Measurements from ENCODE around the gene BTBD9. TPM values are rescaled to one million over a fixed set of nuclear protein-coding genes. Genes with fewer than 3 reads are reported as not detected.

The BTBD9 gene
- total and polyA plus RNA-seq, 2 donors: 2.9 to 4.2 TPM

GRCh38 chr6:38215225-38215624 lies 424.5 kb downstream of the BTBD9 start:
- 97% methylated on average over 11 of the region's 11 CpGs for WGBS
- Histone ChIP-seq H3K36me3 (ENCODE audit: control insufficient read depth in 2 of 2, insufficient read depth in 2 of 2, low read length in 1 of 2) (no peaks in the 10 kb centered on the region), H3K9me3 (ENCODE audit: control insufficient read depth in 2 of 2, insufficient read depth in 1 of 2, low read length in 1 of 2) (no peaks in the 10 kb centered on the region), H3K4me1 (ENCODE audit: control insufficient read depth in 2 of 2, insufficient read depth in 2 of 2, low read length in 2 of 2) (no peaks in the 10 kb centered on the region), H3K27ac (ENCODE audit: low read depth in 1 of 2, low read length in 1 of 2) (no peak overlapping the region), H3K27me3 (ENCODE audit: control insufficient read depth in 2 of 2, insufficient read depth in 1 of 2, low read length in 1 of 2) (no peaks in the 10 kb centered on the region), H3K4me3 (ENCODE audit: low read length in 2 of 2) (no peak overlapping the region)
- DNase-seq (ENCODE audit: low read depth in 6 of 9, low spot score in 9 of 9): no peak

- Histone ChIP-seq H3K4me3 (ENCODE audit: low read length in 2 of 2) (no peak overlapping the region), H3K36me3 (ENCODE audit: control insufficient read depth in 2 of 2, insufficient read depth in 2 of 2, low read length in 1 of 2) (no peaks in the 10 kb centered on the region), H3K27ac (ENCODE audit: low read depth in 1 of 2, low read length in 1 of 2) (no peak overlapping the region), H3K9me3 (ENCODE audit: control insufficient read depth in 2 of 2, insufficient read depth in 1 of 2, low read length in 1 of 2) (no peaks in the 10 kb centered on the region), H3K4me1 (ENCODE audit: control insufficient read depth in 2 of 2, insufficient read depth in 2 of 2, low read length in 2 of 2) (peaks cover 0 to 9% of the 10 kb centered on the region in 2 donors), H3K27me3 (ENCODE audit: control insufficient read depth in 2 of 2, insufficient read depth in 1 of 2, low read length in 1 of 2) (no peaks in the 10 kb centered on the region)
- DNase-seq (ENCODE audit: low read depth in 6 of 9, low spot score in 9 of 9): no peak
- WGBS: 95% methylated on average over 2 of the region's 2 CpGs
Measured at GRCh38 chr6:38214159-38214558, 425.6 kb downstream of the BTBD9 start.

DNA sequence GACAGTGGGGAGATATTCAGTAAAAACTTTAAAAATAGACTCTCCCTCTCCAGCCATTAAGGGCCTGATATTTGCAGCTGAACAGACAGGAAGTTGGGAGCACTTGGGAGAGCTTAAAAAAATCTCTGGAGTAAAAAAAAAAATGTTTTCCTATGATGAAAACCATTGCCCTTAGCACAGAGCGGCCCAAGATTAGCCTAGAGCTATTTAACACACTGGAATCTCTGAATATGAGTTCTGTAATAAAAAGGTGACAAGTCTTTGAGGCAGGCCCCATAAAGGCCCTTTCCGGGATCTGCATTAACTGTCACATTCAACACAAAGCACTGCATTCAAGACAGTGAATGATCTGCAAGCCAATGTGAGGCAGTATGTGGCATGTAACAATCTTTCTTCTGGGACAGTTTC lies 426.5 kb downstream of the BTBD9 start:
- H3K4me1 ChIP-seq (ENCODE audit: control insufficient read depth in 2 of 2, insufficient read depth in 2 of 2, low read length in 2 of 2): peaks cover 0 to 12% of the 10 kb centered on the region in 2 donors
- no peaks in the 10 kb centered on the region for H3K27me3 ChIP-seq (ENCODE audit: control insufficient read depth in 2 of 2, insufficient read depth in 1 of 2, low read length in 1 of 2)
- H3K9me3 ChIP-seq (ENCODE audit: control insufficient read depth in 2 of 2, insufficient read depth in 1 of 2, low read length in 1 of 2): no peaks in the 10 kb centered on the region
- H3K4me3 ChIP-seq (ENCODE audit: low read length in 2 of 2): no peak overlapping the region
- no peak for DNase-seq (ENCODE audit: low read depth in 6 of 9, low spot score in 9 of 9)
- H3K36me3 ChIP-seq (ENCODE audit: control insufficient read depth in 2 of 2, insufficient read depth in 2 of 2, low read length in 1 of 2): no peaks in the 10 kb centered on the region
- no peak overlapping the region for H3K27ac ChIP-seq (ENCODE audit: low read depth in 1 of 2, low read length in 1 of 2)
- WGBS: 98% methylated on average over 2 of the region's 2 CpGs

DNA sequence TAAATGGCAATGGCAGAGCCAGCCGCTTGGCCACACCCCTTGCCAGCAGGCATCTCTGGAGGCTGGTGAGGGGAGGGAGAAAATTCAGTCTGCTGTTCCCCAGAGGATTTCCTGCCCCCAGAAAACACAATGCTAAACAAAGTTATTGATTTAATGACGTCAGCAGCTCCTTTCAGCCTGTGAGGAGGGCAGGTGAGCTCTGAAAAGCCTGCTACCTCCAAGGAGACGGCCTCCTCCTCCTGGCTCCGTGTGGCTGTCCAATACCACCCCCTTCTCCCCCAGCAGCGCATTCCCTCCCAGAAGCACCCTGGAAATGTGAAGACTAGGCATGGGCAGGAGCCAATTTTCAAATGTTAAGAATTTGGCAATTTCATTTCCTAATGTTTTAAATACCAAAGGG lies 427.1 kb downstream of the BTBD9 start:
- DNase-seq (ENCODE audit: low read depth in 6 of 9, low spot score in 9 of 9): no peak
- Histone ChIP-seq H3K36me3 (ENCODE audit: control insufficient read depth in 2 of 2, insufficient read depth in 2 of 2, low read length in 1 of 2) (no peaks in the 10 kb centered on the region), H3K4me1 (ENCODE audit: control insufficient read depth in 2 of 2, insufficient read depth in 2 of 2, low read length in 2 of 2) (peaks cover 0 to 12% of the 10 kb centered on the region in 2 donors), H3K9me3 (ENCODE audit: control insufficient read depth in 2 of 2, insufficient read depth in 1 of 2, low read length in 1 of 2) (no peaks in the 10 kb centered on the region), H3K27ac (ENCODE audit: low read depth in 1 of 2, low read length in 1 of 2) (no peak overlapping the region), H3K4me3 (ENCODE audit: low read length in 2 of 2) (no peak overlapping the region), H3K27me3 (ENCODE audit: control insufficient read depth in 2 of 2, insufficient read depth in 1 of 2, low read length in 1 of 2) (no peaks in the 10 kb centered on the region)
- 89% methylated on average over 5 of the region's 5 CpGs for WGBS

DNA sequence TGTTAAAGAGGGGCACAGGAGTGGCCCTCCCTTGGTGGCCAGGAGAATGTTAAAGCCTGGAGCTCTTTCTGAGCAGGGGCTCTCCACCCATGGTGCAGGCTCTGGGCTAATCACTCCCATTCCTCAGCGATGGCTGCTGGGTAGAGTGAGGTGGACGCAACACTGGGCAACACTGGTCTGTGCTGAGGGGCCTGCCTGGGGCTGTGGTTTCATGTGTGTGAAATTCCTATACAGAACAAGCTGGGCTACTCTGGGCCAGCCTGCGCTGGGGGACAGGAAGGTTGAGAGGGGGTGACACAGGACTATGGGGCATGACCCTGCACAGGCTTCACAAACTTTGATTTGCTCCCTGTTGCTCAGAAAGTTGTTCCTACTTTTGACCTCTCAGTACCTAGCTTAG lies 427.6 kb downstream of the BTBD9 start:
- Histone ChIP-seq H3K27ac (ENCODE audit: low read depth in 1 of 2, low read length in 1 of 2) (no peak overlapping the region), H3K36me3 (ENCODE audit: control insufficient read depth in 2 of 2, insufficient read depth in 2 of 2, low read length in 1 of 2) (no peaks in the 10 kb centered on the region), H3K9me3 (ENCODE audit: control insufficient read depth in 2 of 2, insufficient read depth in 1 of 2, low read length in 1 of 2) (no peaks in the 10 kb centered on the region), H3K4me3 (ENCODE audit: low read length in 2 of 2) (no peak overlapping the region), H3K27me3 (ENCODE audit: control insufficient read depth in 2 of 2, insufficient read depth in 1 of 2, low read length in 1 of 2) (no peaks in the 10 kb centered on the region), H3K4me1 (ENCODE audit: control insufficient read depth in 2 of 2, insufficient read depth in 2 of 2, low read length in 2 of 2) (peaks cover 0 to 12% of the 10 kb centered on the region in 2 donors)
- 94% methylated on average over 3 of the region's 3 CpGs for WGBS
- no peak for DNase-seq (ENCODE audit: low read depth in 6 of 9, low spot score in 9 of 9)

DNA sequence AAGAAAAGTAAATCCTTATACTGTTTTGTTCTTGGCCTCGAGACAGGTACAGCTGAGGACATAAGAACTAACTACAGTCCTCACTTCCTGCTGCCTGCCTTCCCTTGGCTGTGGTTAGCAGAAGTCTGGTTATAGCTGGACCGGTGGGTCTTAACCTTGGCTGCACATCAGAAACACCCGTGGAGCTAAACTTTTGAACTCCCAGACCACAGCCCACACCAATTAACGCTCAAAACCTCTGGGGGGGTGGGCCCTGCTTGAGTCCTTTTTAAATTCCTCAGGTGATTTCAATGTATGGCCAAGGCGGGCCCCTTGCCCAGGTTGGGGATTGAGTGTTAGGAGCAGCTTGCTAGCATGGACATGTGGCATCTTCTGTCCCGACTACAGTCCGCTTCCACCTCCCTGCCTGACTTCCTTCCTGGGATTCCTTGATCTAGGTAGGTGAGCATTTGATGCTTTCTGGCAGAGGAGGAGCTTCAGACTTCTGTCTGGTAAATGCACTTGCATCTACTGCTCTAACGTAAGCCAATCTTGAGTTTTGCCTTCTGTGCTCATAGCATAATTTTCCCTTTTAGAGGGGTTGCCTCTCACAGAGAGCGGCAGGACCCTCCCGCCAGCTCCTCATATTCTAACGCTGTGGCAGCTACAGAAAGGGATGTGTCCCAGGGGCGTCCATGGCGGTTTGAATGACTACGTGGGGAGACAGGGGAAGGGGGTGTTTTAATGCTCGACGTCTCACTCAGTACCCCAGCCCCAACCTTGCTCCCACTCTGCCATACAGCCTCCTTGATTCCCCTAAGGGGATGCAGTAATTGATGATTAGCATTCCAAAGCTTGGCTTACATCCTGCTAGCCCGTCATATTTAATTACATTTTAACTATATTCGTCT lies 430.1 kb downstream of the BTBD9 start:
- WGBS: 70% methylated on average over 18 of the region's 18 CpGs

DNA sequence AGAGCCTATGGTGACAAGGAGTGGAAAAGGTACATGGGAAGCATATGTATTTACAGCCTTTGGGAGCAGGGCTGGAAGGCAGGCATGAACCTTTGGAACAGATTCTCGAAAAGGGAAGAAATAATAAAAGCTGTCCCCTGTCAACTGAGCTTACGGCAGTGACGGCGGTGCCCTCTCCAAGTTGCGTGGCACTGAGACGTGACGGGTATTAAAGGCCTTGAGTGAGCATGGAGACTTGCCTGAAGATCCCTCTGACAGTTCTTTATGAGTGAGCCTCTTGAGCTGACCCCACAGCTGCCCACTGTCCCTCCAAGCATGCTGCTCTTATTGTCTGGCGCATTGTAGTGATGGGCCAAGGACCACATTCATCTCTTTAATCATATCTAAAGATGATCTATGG lies 431.7 kb downstream of the BTBD9 start:
- 99% methylated on average over 8 of the region's 8 CpGs for WGBS
- Histone ChIP-seq H3K27ac (ENCODE audit: low read depth in 1 of 2, low read length in 1 of 2) (no peak overlapping the region), H3K36me3 (ENCODE audit: control insufficient read depth in 2 of 2, insufficient read depth in 2 of 2, low read length in 1 of 2) (no peaks in the 10 kb centered on the region), H3K27me3 (ENCODE audit: control insufficient read depth in 2 of 2, insufficient read depth in 1 of 2, low read length in 1 of 2) (no peaks in the 10 kb centered on the region), H3K4me3 (ENCODE audit: low read length in 2 of 2) (no peak overlapping the region), H3K9me3 (ENCODE audit: control insufficient read depth in 2 of 2, insufficient read depth in 1 of 2, low read length in 1 of 2) (no peaks in the 10 kb centered on the region), H3K4me1 (ENCODE audit: control insufficient read depth in 2 of 2, insufficient read depth in 2 of 2, low read length in 2 of 2) (peaks cover 0 to 12% of the 10 kb centered on the region in 2 donors)
- no peak for DNase-seq (ENCODE audit: low read depth in 6 of 9, low spot score in 9 of 9)

More for the DNA sequence above, 430.1 kb downstream of the BTBD9 start:
- Histone ChIP-seq H3K27me3 (ENCODE audit: control insufficient read depth in 2 of 2, insufficient read depth in 1 of 2, low read length in 1 of 2) (no peaks in the 10 kb centered on the region), H3K27ac (ENCODE audit: low read depth in 1 of 2, low read length in 1 of 2) (no peak overlapping the region), H3K36me3 (ENCODE audit: control insufficient read depth in 2 of 2, insufficient read depth in 2 of 2, low read length in 1 of 2) (no peaks in the 10 kb centered on the region), H3K4me3 (ENCODE audit: low read length in 2 of 2) (no peak overlapping the region), H3K4me1 (ENCODE audit: control insufficient read depth in 2 of 2, insufficient read depth in 2 of 2, low read length in 2 of 2) (peaks cover 0 to 12% of the 10 kb centered on the region in 2 donors), H3K9me3 (ENCODE audit: control insufficient read depth in 2 of 2, insufficient read depth in 1 of 2, low read length in 1 of 2) (no peaks in the 10 kb centered on the region)
- DNase-seq (ENCODE audit: low read depth in 6 of 9, low spot score in 9 of 9): peak in 3 of 9 donors; percentile 6 to 21 (median 18)

GRCh38 chr6:38207375-38207774 lies 432.4 kb downstream of the BTBD9 start:
- Histone ChIP-seq H3K27me3 (ENCODE audit: control insufficient read depth in 2 of 2, insufficient read depth in 1 of 2, low read length in 1 of 2) (no peaks in the 10 kb centered on the region), H3K4me1 (ENCODE audit: control insufficient read depth in 2 of 2, insufficient read depth in 2 of 2, low read length in 2 of 2) (peaks cover 0 to 12% of the 10 kb centered on the region in 2 donors), H3K4me3 (ENCODE audit: low read length in 2 of 2) (no peak overlapping the region), H3K27ac (ENCODE audit: low read depth in 1 of 2, low read length in 1 of 2) (no peak overlapping the region), H3K36me3 (ENCODE audit: control insufficient read depth in 2 of 2, insufficient read depth in 2 of 2, low read length in 1 of 2) (no peaks in the 10 kb centered on the region), H3K9me3 (ENCODE audit: control insufficient read depth in 2 of 2, insufficient read depth in 1 of 2, low read length in 1 of 2) (no peaks in the 10 kb centered on the region)
- DNase-seq (ENCODE audit: low read depth in 6 of 9, low spot score in 9 of 9): no peak
- WGBS: 95% methylated on average over 4 of the region's 4 CpGs

GRCh38 chr6:38198219-38198618 lies 441.5 kb downstream of the BTBD9 start:
- no peak for DNase-seq (ENCODE audit: low read depth in 6 of 9, low spot score in 9 of 9)
- H3K36me3 ChIP-seq (ENCODE audit: control insufficient read depth in 2 of 2, insufficient read depth in 2 of 2, low read length in 1 of 2): no peaks in the 10 kb centered on the region
- no peak overlapping the region for H3K27ac ChIP-seq (ENCODE audit: low read depth in 1 of 2, low read length in 1 of 2)
- no peaks in the 10 kb centered on the region for H3K27me3 ChIP-seq (ENCODE audit: control insufficient read depth in 2 of 2, insufficient read depth in 1 of 2, low read length in 1 of 2)
- no peaks in the 10 kb centered on the region for H3K4me1 ChIP-seq (ENCODE audit: control insufficient read depth in 2 of 2, insufficient read depth in 2 of 2, low read length in 2 of 2)
- 97% methylated on average over 8 of the region's 8 CpGs for WGBS
- peaks cover 0 to 3% of the 10 kb centered on the region in 2 donors for H3K9me3 ChIP-seq (ENCODE audit: control insufficient read depth in 2 of 2, insufficient read depth in 1 of 2, low read length in 1 of 2)
- H3K4me3 ChIP-seq (ENCODE audit: low read length in 2 of 2): no peak overlapping the region

Data from thymus (tissue), 11 donors.